GM12864 (cell line): ENCODE measurements around the gene CFAP46.

ENCODE experiments used
- DNase-seq: peaks from one replicate; pipeline ENCODE4 v3.0.0-alpha.2; 2011; ENCODE audit warnings: low read depth
- H3K4me3 ChIP-seq: 2 replicates; pipeline ENCODE4 v1.5.1; 2011; ENCODE audit warnings: mild to moderate bottlenecking, low read depth, low read length, control low read depth
- TF ChIP-seq, protein P1 (sequence below): IDR thresholded peaks from 2 replicates; pipeline ENCODE4 v1.5.1; 2011; ENCODE audit warnings: low read depth, mild to moderate bottlenecking, moderate library complexity, low read length, control low read depth, inconsistent platforms; ENCODE audit errors: missing control alignments

Gene CFAP46

DNA sequence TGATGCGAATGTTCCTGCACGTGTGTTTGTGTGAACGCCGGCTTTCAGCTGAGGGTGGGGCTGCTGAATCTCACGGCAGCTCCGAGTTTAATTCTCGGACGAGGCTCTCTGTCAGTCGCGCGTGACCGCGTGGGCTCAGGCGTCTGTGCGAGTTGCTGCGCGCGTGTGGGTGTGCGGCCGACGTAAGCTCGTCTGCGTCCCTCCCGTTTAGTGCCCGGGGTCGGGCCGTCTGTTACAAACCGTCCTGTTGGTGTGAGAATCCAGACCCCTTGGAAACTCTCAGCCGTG lies 41.6 kb upstream of the CFAP46 start:
- TF ChIP-seq, protein P1, sequence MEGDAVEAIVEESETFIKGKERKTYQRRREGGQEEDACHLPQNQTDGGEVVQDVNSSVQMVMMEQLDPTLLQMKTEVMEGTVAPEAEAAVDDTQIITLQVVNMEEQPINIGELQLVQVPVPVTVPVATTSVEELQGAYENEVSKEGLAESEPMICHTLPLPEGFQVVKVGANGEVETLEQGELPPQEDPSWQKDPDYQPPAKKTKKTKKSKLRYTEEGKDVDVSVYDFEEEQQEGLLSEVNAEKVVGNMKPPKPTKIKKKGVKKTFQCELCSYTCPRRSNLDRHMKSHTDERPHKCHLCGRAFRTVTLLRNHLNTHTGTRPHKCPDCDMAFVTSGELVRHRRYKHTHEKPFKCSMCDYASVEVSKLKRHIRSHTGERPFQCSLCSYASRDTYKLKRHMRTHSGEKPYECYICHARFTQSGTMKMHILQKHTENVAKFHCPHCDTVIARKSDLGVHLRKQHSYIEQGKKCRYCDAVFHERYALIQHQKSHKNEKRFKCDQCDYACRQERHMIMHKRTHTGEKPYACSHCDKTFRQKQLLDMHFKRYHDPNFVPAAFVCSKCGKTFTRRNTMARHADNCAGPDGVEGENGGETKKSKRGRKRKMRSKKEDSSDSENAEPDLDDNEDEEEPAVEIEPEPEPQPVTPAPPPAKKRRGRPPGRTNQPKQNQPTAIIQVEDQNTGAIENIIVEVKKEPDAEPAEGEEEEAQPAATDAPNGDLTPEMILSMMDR: no peak

DNA sequence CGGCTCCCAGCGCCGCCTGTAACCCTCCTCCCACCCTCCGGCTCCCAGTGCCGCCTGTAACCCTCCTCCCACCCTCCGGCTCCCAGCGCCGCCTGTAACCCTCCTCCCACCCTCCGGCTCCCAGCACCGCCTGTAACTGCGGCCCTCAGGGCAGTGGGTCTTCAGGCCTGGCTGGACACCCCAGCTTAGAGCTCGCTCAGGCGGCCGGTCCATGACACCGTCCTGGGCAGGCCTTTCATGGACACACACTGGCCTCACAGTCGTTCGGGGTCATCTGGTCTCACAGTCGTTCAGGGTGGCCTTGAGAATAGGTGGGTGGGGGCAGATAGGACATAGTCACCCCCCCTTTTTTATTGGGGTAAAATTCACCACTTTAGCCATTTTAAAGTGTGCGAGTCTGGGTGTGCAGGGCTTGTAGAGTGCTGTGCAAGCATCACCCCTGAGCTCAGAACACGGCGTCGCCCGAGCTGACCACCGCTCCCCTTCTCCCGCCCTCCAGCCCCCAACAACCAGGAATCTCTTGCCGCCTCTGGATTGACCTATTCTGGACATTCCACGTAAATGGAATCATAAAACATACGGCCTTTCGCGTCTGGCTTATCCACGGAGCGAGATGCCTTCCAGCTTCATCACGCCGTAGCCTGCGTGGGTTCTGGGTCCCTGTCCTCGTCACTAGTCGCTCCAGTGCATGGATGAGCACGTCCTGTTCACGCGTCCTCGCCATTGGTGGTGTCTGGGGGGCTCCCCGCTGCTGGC lies 41.1 kb upstream of the CFAP46 start:
- TF ChIP-seq, protein P1: no peak
- H3K4me3 ChIP-seq: no peak overlapping the region
- no peak for DNase-seq

More for the DNA sequence above, 41.6 kb upstream of the CFAP46 start:
- DNase-seq: no peak
- no peak overlapping the region for H3K4me3 ChIP-seq

DNA sequence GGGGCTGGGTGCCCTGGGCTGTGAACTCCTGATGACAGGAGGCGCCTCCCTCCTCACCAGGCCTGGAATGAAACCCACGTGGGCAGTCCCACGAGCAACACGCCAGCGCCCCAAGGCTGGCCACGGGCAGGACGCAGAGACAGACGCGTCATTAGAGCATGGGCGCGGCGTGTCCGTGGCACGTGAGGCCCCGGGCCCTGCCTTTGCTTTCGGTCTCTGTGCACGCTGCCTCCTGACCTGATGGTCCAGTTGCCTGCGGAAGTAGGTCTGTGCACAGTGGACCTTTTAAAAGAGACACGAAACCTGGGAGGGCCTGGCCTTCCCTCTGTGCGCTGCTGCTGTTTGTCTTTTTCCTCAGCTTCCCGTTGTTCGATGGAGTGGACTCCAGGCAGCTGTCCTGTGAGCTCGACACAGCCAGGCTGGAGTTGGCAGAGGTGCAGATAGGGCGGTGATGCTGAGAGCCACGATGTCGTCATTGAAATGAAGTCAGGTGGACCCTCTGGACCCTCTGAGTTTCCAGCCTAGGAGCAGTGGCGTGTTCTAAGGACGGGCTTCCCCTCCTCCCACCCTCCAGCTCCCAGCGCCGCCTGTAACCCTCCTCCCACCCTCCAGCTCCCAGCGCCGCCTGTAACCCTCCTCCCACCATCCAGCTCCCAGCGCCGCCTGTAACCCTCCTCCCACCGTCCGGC lies 40.1 kb upstream of the CFAP46 start:
- TF ChIP-seq, protein P1: no peak
- H3K4me3 ChIP-seq: no peak overlapping the region
- DNase-seq: no peak

DNA sequence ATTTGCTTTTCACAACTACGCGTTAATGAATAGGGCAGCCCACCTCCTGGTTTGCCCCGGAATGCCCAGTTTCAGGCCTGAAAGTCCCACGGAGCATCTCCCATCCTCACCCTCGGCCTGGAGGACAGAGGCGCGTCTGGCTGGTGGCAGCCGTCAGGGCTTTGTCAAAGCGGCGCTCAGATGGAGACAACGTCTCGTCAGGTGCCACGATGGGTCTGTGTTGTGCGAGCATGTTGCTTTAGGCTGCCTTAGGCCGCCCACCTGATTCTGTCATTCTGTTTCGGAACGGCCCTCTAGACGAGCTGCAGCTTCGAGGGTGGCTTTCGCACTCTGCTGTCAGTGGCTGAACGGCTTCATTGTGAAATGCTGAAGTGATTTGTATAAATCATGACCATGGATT lies 39.4 kb upstream of the CFAP46 start:
- no peak overlapping the region for H3K4me3 ChIP-seq
- DNase-seq: no peak
- TF ChIP-seq, protein P1: no peak

DNA sequence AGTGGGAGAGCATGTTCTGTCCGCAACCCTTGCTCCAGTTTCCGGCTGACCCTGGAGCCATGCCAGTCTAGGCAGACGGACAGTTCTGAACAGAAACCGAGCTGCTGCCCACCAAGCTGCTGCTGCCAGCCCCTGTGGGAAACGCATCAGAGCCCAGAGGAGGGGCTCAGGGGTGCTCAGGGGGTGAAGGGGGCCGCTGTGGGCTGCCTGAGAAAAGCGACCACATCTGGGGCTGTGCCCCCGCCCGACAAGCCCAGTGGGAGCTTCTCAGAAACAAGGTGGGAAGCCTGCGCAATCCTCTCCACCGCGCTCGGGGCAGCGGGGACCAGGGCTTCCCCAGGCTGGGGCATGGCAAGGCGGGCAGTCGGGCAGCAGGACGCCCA lies 38.8 kb upstream of the CFAP46 start:
- DNase-seq: no peak
- TF ChIP-seq, protein P1: no peak
- H3K4me3 ChIP-seq: no peak overlapping the region

DNA sequence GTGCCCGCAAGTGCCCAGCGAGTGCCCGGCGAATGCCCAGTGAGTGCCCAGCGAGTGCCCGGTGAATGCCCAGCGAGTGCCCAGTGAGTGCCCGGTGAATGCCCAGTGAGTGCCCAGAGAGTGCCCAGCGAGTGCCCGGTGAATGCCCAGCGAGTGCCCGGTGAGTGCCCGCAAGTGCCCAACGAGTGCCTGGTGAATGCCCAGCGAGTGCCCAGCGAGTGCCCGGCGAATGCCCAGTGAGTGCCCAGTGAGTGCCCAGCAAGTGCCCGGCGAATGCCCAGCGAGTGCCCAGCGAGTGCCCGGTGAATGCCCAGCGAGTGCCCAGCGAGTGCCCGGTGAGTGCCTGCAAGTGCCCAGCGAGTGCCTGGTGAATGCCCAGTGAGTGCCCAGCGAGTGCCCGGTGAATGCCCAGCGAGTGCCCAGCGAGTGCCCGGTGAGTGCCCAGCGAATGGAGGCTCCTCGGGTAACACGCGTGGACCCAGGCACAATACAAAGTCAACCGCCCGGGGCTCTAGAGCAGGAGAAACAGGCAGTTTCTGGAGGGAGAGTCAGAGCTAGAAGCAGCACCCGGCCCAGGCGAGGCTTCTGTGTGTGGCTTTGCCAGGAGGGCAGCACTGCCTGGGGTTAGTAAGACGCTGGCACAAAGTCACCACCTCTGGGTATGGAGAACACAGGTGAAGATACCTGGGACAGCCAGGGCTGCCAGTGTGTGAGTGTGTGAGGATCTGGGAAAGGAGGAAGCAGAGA lies 38.2 kb upstream of the CFAP46 start:
- TF ChIP-seq, protein P1: no peak
- DNase-seq: no peak
- H3K4me3 ChIP-seq: no peak overlapping the region
